ENCODE results near the gene ABCG1. TPM values are rescaled to one million over a fixed set of nuclear protein-coding genes. Genes with fewer than 3 reads are reported as not detected.

The ABCG1 gene
- total RNA-seq, 4 donors from 2014 or later: 16.1 to 25.9 (median 20.0) TPM

- Histone ChIP-seq H3K36me3 (peaks cover 14 to 93% (median 74%) of the 10 kb centered on the region in 4 donors), H3K27ac (replicated peaks in 1 of 4) (no peak overlapping the region), H3K4me3 (no peak overlapping the region), H3K27me3 (no peaks in the 10 kb centered on the region), H3K9me3 (no peaks in the 10 kb centered on the region), H3K4me1 (no peaks in the 10 kb centered on the region)
- 73% methylated on average over 4 of the region's 4 CpGs for WGBS
- no peak for DNase-seq (ENCODE audit: extremely low spot score)
- intact Hi-C loops (cut with DNase I): no loop called here
- TF ChIP-seq EP300 (IDR thresholded peaks at IDR 0.05) (no peak), POLR2A (IDR thresholded peaks at IDR 0.05; ENCODE audit: low read depth) (no peak), POLR2AphosphoS5 (IDR thresholded peaks at IDR 0.05) (no peak), CTCF (IDR thresholded peaks at IDR 0.05) (no peak)
Measured at GRCh38 chr21:42277593-42277992, 58.7 kb downstream of the ABCG1 start.

GRCh38 chr21:42278451-42279149 lies 59.7 kb downstream of the ABCG1 start:
- WGBS: 90% methylated on average over 18 of the region's 19 CpGs
- H3K27ac ChIP-seq (replicated peaks in 1 of 4): no peak overlapping the region
- no peaks in the 10 kb centered on the region for H3K27me3 ChIP-seq
- intact Hi-C loops (cut with DNase I): no loop called here
- no peaks in the 10 kb centered on the region for H3K9me3 ChIP-seq
- no peaks in the 10 kb centered on the region for H3K4me1 ChIP-seq
- H3K36me3 ChIP-seq: peaks cover 19 to 92% (median 73%) of the 10 kb centered on the region in 4 donors
- TF ChIP-seq CTCF (IDR thresholded peaks at IDR 0.05) (no peak), EP300 (IDR thresholded peaks at IDR 0.05) (no peak), POLR2A (IDR thresholded peaks at IDR 0.05; ENCODE audit: low read depth) (no peak), POLR2AphosphoS5 (IDR thresholded peaks at IDR 0.05) (no peak)
- no peak for DNase-seq (ENCODE audit: extremely low spot score)
- H3K4me3 ChIP-seq: no peak overlapping the region

GRCh38 chr21:42279341-42279871 lies 60.5 kb downstream of the ABCG1 start:
- Histone ChIP-seq H3K27me3 (no peaks in the 10 kb centered on the region), H3K9me3 (no peaks in the 10 kb centered on the region), H3K4me3 (no peak overlapping the region), H3K36me3 (peaks cover 21 to 88% (median 69%) of the 10 kb centered on the region in 4 donors), H3K4me1 (no peaks in the 10 kb centered on the region), H3K27ac (replicated peaks in 1 of 4) (no peak overlapping the region)
- TF ChIP-seq EP300 (IDR thresholded peaks at IDR 0.05) (no peak), POLR2AphosphoS5 (IDR thresholded peaks at IDR 0.05) (no peak), POLR2A (IDR thresholded peaks at IDR 0.05; ENCODE audit: low read depth) (no peak), CTCF (IDR thresholded peaks at IDR 0.05) (no peak)
- DNase-seq (ENCODE audit: extremely low spot score): no peak
- WGBS: 89% methylated on average over 15 of the region's 20 CpGs
- intact Hi-C loops (cut with DNase I): no loop called here

- TF ChIP-seq POLR2A (IDR thresholded peaks at IDR 0.05; ENCODE audit: low read depth): no peak
- no peak for TF ChIP-seq CTCF (IDR thresholded peaks at IDR 0.05)
- Histone ChIP-seq H3K4me3 (no peak overlapping the region), H3K4me1 (no peaks in the 10 kb centered on the region), H3K9me3 (no peaks in the 10 kb centered on the region), H3K36me3 (peaks cover 22 to 89% (median 74%) of the 10 kb centered on the region in 4 donors), H3K27me3 (no peaks in the 10 kb centered on the region), H3K27ac (replicated peaks in 1 of 4) (no peak overlapping the region)
- no peak for DNase-seq (ENCODE audit: extremely low spot score)
- WGBS: 89% methylated on average over 10 of the region's 11 CpGs
- intact Hi-C loops (cut with DNase I): no loop called here
Measured at GRCh38 chr21:42279888-42280287, 60.9 kb downstream of the ABCG1 start.

All from esophagus muscularis mucosa (tissue), 4 donors.